Thyroid gland (tissue), 4 donors: ENCODE data around the gene RAB39B. TPM values are rescaled to one million over a fixed set of nuclear protein-coding genes. Genes with fewer than 3 reads are reported as not detected.

Experiments
- DNase-seq, 2 donors: peaks; one replicate each; pipeline ENCODE4 v3.0.0-alpha.2; 2019
- H3K27ac ChIP-seq, 3 donors: fragments of 200-600 bp; sonication (generic); 1 replicate in 2 of 3; 2 replicates in 1 of 3; pipeline ENCODE4 v1.5.1; 2016 to 2019; ENCODE audit warnings: mild to moderate bottlenecking in 1 of 3, moderate library complexity in 1 of 3
- H3K27me3 ChIP-seq: fragments of 200-600 bp; sonication (generic); one replicate; pipeline ENCODE4 v1.5.1; 2019
- H3K36me3 ChIP-seq, 2 donors: fragments of 200-600 bp; sonication (generic); one replicate each; pipeline ENCODE4 v1.5.1; 2016 to 2019
- H3K4me1 ChIP-seq, 2 donors: fragments of 200-600 bp; sonication (generic); one replicate each; pipeline ENCODE4 v1.5.1; 2017 to 2019
- H3K4me3 ChIP-seq, 3 donors: fragments of 200-600 bp; sonication (generic); replicated peaks in 1 of 3; 1 replicate in 2 of 3; 2 replicates in 1 of 3; pipeline ENCODE4 v1.5.1; 2016; ENCODE audit warnings: mild to moderate bottlenecking in 1 of 3
- H3K9me3 ChIP-seq: fragments of 200-600 bp; sonication (generic); one replicate; pipeline ENCODE4 v1.5.1; 2017
- CTCF ChIP-seq, 6 experiments: fragments of 200-600 bp in 3 of 6; fragments of 450-650 bp in 3 of 6; sonication (generic) in 3 of 6; IDR thresholded peaks; one replicate each; pipeline ENCODE4 v1.5.1; 2016 to 2019; ENCODE audit warnings: antibody characterized with exemption in 6 of 6, mild to moderate bottlenecking in 2 of 6, inconsistent platforms in 1 of 6, moderate library complexity in 1 of 6
- POLR2A ChIP-seq, 2 donors: fragments of 450-650 bp; IDR thresholded peaks; one replicate each; pipeline ENCODE4 v1.6.1; 2017; ENCODE audit warnings: antibody characterized with exemption in 2 of 2, mild to moderate bottlenecking in 2 of 2, moderate library complexity in 1 of 2
- WGBS, 2 donors: methylation state at CpG; one replicate each; pipeline ENCODE4 v1.1.5; 2017; 5-methylcytosine and 5-hydroxymethylcytosine counted together
- intact Hi-C: fragments of 100-400 bp; cut with DNase I; formaldehyde crosslinking; loops from one replicate; pipeline ENCODE4 v1.15.1; 2023
- total RNA-seq, 4 donors: library from RNA; depleted of rRNA; stranded (reverse); fragments of >200 nt; gene quantifications; one replicate each; pipeline ENCODE4 v1.2.3, GENCODE V29; 2016

The RAB39B gene
- total RNA-seq, 4 donors from 2014 or later = 2.1 to 4.3 (median 3.3) TPM

DNA sequence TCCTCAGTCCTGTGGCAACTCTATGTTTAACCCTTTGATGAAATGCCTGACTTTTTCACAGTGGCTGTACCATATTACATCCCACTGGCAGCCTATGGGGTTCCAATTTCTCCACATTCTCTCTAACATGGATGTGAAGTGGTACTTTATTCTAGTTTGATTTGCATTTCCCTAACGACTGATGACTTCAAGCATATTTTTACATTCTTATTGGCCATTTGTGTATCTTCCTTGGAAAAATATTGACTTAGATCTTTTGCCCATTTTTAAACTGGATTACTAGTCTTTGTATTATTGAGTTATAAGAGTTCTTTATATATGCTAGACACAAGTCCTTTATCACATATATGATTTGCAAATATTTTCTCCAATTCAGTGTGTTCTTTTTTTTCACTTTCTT is 2.1 kb upstream of the RAB39B start:
- TF ChIP-seq CTCF (IDR thresholded peaks at IDR 0.05) = no peak
- no peak for TF ChIP-seq POLR2A (IDR thresholded peaks at IDR 0.05)
- WGBS, 2 donors = 83 to 86% methylated on average over 1 of the region's 1 CpG

GRCh38 chrX:155262970-155263754 is 1.1 kb downstream of the RAB39B start:
- WGBS, 2 donors = 61 to 62% methylated on average over 5 of the region's 5 CpGs
- Histone ChIP-seq H3K4me1 (no peaks in the 10 kb centered on the region), H3K27me3 (no peaks in the 10 kb centered on the region), H3K4me3 (no peak overlapping the region), H3K36me3 (no peaks in the 10 kb centered on the region), H3K27ac (no peak overlapping the region), H3K9me3 (no peaks in the 10 kb centered on the region)
- no peak for TF ChIP-seq CTCF (IDR thresholded peaks at IDR 0.05)
- no peak for TF ChIP-seq POLR2A (IDR thresholded peaks at IDR 0.05)
- intact Hi-C loops = no loop called here
- no peak for DNase-seq

More for the DNA sequence above, 2.1 kb upstream of the RAB39B start:
- Histone ChIP-seq H3K27ac (no peak overlapping the region), H3K9me3 (no peaks in the 10 kb centered on the region), H3K4me3 (no peak overlapping the region), H3K36me3 (no peaks in the 10 kb centered on the region), H3K27me3 (no peaks in the 10 kb centered on the region), H3K4me1 (no peaks in the 10 kb centered on the region)
- DNase-seq = no peak
- intact Hi-C loops = no loop called here

DNA sequence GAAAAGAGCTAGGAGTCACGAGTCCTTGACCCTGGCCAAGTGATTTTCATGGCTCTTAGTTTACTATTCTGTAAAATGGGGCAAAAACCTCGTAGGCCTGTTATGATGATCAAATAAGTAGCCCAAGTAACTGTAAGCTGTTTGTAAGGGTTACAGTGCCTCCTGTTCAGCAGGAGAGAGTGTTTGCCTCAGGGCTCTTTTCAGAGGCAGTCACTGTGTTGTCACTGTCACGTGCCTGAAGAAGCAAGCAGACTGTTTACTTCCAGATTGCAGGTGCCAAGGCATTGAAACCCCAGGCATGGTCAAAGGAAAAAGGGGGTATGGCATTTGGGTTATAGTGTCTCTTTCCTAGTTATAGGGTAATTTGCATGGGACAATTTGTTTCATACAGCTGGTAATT is 4.5 kb downstream of the RAB39B start:
- no peaks in the 10 kb centered on the region for H3K9me3 ChIP-seq
- intact Hi-C loops = no loop called here
- no peak for DNase-seq
- no peaks in the 10 kb centered on the region for H3K36me3 ChIP-seq
- WGBS, 2 donors = 81 to 94% methylated on average over 2 to 3 of the region's 3 CpGs
- no peaks in the 10 kb centered on the region for H3K4me1 ChIP-seq
- H3K27me3 ChIP-seq = no peaks in the 10 kb centered on the region
- H3K4me3 ChIP-seq = no peak overlapping the region
- TF ChIP-seq POLR2A (IDR thresholded peaks at IDR 0.05) (no peak), CTCF (IDR thresholded peaks at IDR 0.05) (no peak)
- no peak overlapping the region for H3K27ac ChIP-seq

- Histone ChIP-seq H3K36me3 (no peaks in the 10 kb centered on the region), H3K27me3 (no peaks in the 10 kb centered on the region), H3K9me3 (no peaks in the 10 kb centered on the region), H3K27ac (no peak overlapping the region), H3K4me1 (no peaks in the 10 kb centered on the region), H3K4me3 (no peak overlapping the region)
- TF ChIP-seq POLR2A (IDR thresholded peaks at IDR 0.05) = no peak
- TF ChIP-seq CTCF (IDR thresholded peaks at IDR 0.05) = no peak
- intact Hi-C loops = no loop called here
- no peak for DNase-seq
- 74 to 80% methylated on average over 1 of the region's 1 CpG for WGBS, 2 donors
Observed at GRCh38 chrX:155251391-155251790, 12.9 kb downstream of the RAB39B start.

DNA sequence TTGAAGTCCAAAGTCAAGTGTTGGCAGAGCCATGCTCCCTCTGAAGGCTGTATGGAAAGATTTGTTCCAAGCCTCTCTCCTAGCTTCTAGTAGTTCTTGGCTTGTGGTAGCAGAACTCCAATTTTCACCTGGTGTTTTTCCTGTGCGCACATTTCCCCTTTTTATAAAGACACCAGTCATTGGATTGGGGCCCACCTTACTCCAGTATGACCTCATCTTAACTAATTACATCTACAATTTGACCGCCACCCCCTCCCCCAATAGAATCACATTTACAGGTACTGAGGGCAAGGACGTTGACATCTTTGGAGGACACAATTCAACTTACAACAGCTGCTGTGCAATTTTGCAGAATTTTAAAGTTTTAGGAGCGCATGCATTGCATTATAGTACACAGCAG is 16.8 kb downstream of the RAB39B start:
- Histone ChIP-seq H3K4me3 (no peak overlapping the region), H3K4me1 (no peaks in the 10 kb centered on the region), H3K36me3 (no peaks in the 10 kb centered on the region), H3K9me3 (no peaks in the 10 kb centered on the region), H3K27me3 (no peaks in the 10 kb centered on the region), H3K27ac (no peak overlapping the region)
- intact Hi-C loops = no loop called here
- TF ChIP-seq CTCF (IDR thresholded peaks at IDR 0.05) (no peak), POLR2A (IDR thresholded peaks at IDR 0.05) (no peak)
- no peak for DNase-seq
- WGBS, 2 donors = 89 to 93% methylated on average over 4 of the region's 4 CpGs
